COLO829 (cell line): Measurements from ENCODE around the gene RWDD2A.

Experiments
- DNase-seq: peaks from one replicate; pipeline ENCODE4 v3.0.0; 2012; ENCODE audit warnings: low spot score

RWDD2A gene

DNA sequence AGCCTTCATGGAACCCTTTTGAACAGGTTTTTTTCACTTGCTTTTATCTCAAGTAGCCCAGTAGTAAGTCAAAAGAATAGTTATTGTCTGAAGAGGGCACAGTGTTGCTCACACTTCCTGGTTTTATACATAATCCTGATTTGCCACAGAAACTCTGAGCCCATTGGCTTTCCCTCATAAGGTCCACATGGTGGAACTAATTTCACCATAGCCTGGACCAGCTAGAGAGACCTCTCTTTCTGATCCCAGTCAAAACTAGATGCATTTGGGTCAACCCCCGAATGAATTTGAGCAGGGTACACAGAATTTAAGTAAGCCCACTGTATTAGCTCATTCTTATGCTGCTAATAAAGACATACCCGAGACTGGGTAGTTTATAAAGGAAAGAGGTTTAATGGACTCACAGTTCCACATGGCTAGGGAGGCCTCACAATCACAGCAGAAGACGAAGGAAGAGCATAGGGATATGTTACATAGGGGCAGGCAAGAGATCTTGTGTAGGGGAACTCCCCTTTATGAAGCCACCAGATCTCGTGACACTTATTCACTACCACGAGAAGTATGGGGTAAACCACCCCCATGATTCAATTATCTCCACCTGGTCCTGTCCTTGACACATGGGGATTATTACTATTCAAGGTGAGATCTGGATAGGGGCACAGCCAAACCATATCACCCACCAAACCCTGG lies 6.2 kb downstream of the RWDD2A start:
- no peak for DNase-seq

- DNase-seq = no peak
These were observed 6.7 kb downstream of the RWDD2A start for GRCh38 chr6:83199863-83200225.

DNA sequence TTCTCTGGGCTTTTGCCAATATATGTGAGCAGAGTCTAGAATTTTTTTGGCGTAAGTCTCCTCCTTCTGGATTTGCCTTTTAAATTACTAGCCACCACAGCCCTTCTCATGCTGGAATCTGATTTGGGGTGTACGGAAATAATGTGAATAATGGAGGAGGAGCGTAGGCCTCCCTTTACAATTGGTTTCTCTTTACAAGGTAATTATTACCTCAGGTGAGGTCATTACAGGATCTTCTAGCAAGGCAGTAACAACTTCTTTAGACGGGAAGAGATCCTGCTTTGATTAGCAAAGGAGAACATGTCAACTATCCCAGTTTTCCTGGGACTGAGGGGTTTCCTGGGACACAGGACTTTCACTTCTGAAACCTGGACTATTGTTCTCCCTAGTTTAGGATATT lies 8.9 kb downstream of the RWDD2A start:
- no peak for DNase-seq

DNA sequence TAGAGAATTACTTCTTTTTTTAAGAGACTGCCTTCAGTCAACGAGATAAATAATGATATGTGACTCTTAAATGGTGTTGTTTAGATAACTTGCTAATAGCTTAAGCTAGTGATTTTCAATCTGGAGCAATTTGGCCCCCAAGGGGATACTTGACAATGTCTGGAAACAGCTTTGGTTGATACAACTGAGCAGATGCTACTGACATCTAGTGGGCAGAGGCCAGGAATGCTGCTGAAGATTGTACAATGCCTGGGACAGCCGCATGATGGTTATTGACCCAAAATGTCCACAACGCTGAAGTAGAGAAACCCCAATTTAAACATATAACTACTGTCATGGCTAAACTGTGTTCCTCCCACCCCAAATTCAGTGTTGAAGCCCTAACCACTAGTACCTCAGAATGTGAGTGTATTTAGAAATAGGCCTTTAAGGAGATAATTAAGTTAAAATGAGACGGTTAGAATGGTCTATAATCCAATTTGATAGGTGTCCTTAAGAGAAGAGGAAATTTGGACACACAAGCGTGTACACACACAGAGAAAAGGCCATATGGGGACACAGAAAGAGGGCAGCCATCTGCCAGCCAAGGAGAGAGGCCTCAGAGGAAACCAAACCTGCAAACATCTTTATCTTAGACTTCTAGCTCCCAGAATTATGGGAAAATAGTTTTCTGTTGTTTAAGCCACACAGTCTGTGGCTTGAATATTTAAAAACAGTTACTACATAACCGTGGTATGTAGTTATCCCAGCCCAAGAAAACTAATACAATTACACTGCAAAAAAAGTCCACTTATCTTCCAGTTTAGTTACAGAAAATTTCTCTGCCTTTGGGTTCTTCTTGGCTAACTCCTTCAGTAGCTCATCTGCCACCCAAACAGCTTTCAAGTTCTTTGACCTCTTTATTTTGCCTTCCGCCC lies 22.2 kb downstream of the RWDD2A start:
- peak; percentile 24 for DNase-seq

GRCh38 chr6:83216806-83217205 lies 23.6 kb downstream of the RWDD2A start:
- no peak for DNase-seq

GRCh38 chr6:83218646-83219045 lies 25.5 kb downstream of the RWDD2A start:
- no peak for DNase-seq

- no peak for DNase-seq
These were observed 27.0 kb downstream of the RWDD2A start for GRCh38 chr6:83220121-83220520.

- no peak for DNase-seq
These were observed 28.1 kb downstream of the RWDD2A start for GRCh38 chr6:83221276-83221675.

- peak; percentile 42 for DNase-seq
These were observed 28.8 kb downstream of the RWDD2A start for GRCh38 chr6:83221889-83222479.

DNA sequence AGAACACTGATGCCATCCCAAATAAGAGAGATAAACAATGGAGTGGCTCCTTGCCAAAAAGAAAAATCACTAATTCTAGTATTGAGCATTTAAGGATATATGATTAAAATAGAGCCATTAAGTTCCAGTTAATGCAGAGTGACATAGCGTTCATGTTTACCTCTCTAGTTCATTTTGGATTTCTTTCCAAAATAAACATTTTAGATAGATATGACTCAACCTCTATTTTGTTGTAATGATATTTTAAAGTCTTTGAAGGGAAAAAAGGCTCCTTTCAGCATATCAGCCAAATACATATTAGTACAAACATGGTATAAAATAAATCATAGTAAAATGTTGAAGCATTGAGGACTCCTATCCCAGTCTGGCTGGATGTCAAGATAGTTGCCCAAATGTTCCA lies 33.4 kb downstream of the RWDD2A start:
- no peak for DNase-seq

GRCh38 chr6:83231146-83231545 lies 38.0 kb downstream of the RWDD2A start:
- no peak for DNase-seq

DNA sequence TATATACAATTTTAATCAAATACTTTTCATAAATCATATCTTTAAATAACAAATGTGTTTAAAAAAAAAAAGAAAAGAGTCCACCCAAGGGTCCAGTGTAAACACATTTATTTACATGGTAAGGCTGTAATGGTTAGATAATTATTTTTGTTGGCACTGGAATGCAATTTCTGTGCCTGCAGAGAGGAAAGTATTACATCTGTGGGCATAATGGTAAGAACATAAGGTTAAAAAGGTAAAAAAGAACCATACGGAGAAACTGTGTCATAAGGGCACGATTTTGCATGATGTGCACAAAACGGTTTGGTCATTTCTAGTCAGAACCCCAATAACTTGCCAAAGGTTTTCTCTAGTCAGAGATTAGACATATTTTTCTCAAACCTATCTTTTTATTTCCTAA lies 54.3 kb downstream of the RWDD2A start:
- DNase-seq = no peak
